Vein endothelial cell (primary cell): ENCODE data around the gene GIMAP8. TPM values are rescaled to one million over a fixed set of nuclear protein-coding genes. Genes with fewer than 3 reads are reported as not detected.

Source experiments
- total RNA-seq: library from RNA; depleted of rRNA; stranded (reverse); fragments of >200 nt; gene quantifications from 2 replicates; pipeline ENCODE4 v1.2.3, GENCODE V29; 2012

Gene GIMAP8
- total RNA-seq = 49.6 and 68.7 TPM in 2 replicates

GRCh38 chr7:150450491-150451001 lies at the start of gene GIMAP8:
Gene GIMAP8, plus strand, starts transcription at chr7:150450630. Its CDS starts 16,069 bp downstream, at chr7:150466699.

GRCh38 chr7:150514748-150515222 lies 64.4 kb downstream of the GIMAP8 start, which contains the start of gene GIMAP7:
Gene GIMAP7, plus strand, starts transcription at chr7:150514872. Its CDS starts 5,103 bp downstream, at chr7:150519975.

Other genes with a start within 250 kb of the GIMAP8 start
- gene LRRC61, start 127.3 kb upstream of the GIMAP8 start, total RNA-seq = 0.29 and 2.0 TPM in 2 replicates
- gene ACTR3C, start 127.1 kb upstream of the GIMAP8 start, total RNA-seq = 0.67 and 2.0 TPM in 2 replicates
- not detected in 2 replicates for gene RARRES2, start 109.0 kb upstream of the GIMAP8 start, total RNA-seq
- gene REPIN1, start 81.8 kb upstream of the GIMAP8 start, total RNA-seq = 125 and 130 TPM in 2 replicates
- gene ZNF775, start 71.3 kb upstream of the GIMAP8 start, total RNA-seq = 4.8 and 6.9 TPM in 2 replicates
- gene GIMAP7, start 64.2 kb downstream of the GIMAP8 start, total RNA-seq = 25.2 and 31.6 TPM in 2 replicates
- 134 and 166 TPM in 2 replicates for gene GIMAP4, start 116.8 kb downstream of the GIMAP8 start, total RNA-seq
- gene GIMAP6, start 181.8 kb downstream of the GIMAP8 start, total RNA-seq = 171 and 211 TPM in 2 replicates
- gene GIMAP2, start 235.1 kb downstream of the GIMAP8 start, total RNA-seq = 32.3 and 39.2 TPM in 2 replicates